Lower leg skin (tissue), 4 donors: ENCODE results near the gene ITPKB. TPM values are rescaled to one million over a fixed set of nuclear protein-coding genes. Genes with fewer than 3 reads are reported as not detected.

Source experiments
- DNase-seq, 2 donors: peaks; one replicate each; pipeline ENCODE4 v3.0.0-alpha.2; 2019; ENCODE audit warnings: low spot score in 2 of 2
- H3K4me3 ChIP-seq: fragments of 200-600 bp; sonication (generic); 2 replicates; pipeline ENCODE4 v1.5.1; 2017; ENCODE audit warnings: mild to moderate bottlenecking, low read depth; ENCODE audit not compliant: poor library complexity, severe bottlenecking
- CTCF ChIP-seq, 3 donors: fragments of 450-650 bp; IDR thresholded peaks; one replicate each; pipeline ENCODE4 v1.5.1; 2016; ENCODE audit warnings: antibody characterized with exemption in 3 of 3, mild to moderate bottlenecking in 3 of 3, moderate library complexity in 2 of 3
- POLR2A ChIP-seq, 2 donors: fragments of 450-650 bp; IDR thresholded peaks; one replicate each; pipeline ENCODE4 v1.6.1; 2016 to 2017; ENCODE audit warnings: antibody characterized with exemption in 2 of 2, mild to moderate bottlenecking in 1 of 2, moderate library complexity in 1 of 2
- WGBS, 2 donors: methylation state at CpG; one replicate each; pipeline ENCODE4 v1.1.5; 2018; 5-methylcytosine and 5-hydroxymethylcytosine counted together
- intact Hi-C: fragments of 100-400 bp; cut with DNase I; formaldehyde crosslinking; loops from one replicate; pipeline ENCODE4 v1.15.0; 2023; ENCODE audit warnings: low total_unique reads
- total RNA-seq, 4 donors: library from RNA; depleted of rRNA; stranded (reverse); fragments of >200 nt; gene quantifications; one replicate each; pipeline ENCODE4 v1.1.0, GENCODE V29; 2016

ITPKB gene
- total RNA-seq, 4 donors from 2014 or later = 39.3 to 57.2 (median 44.1) TPM

- intact Hi-C loops = no loop called here
- no peak overlapping the region for H3K4me3 ChIP-seq
- DNase-seq = peak; percentile 94 to 97
- WGBS, 2 donors = 3 to 6% methylated on average over 13 of the region's 13 CpGs
- TF ChIP-seq POLR2A (IDR thresholded peaks at IDR 0.05) = no peak
- no peak for TF ChIP-seq CTCF (IDR thresholded peaks at IDR 0.05)
Measured at GRCh38 chr1:226662642-226663326, 76.3 kb downstream of the ITPKB start.

GRCh38 chr1:226661965-226662364, 77.1 kb downstream of the ITPKB start:
- TF ChIP-seq POLR2A (IDR thresholded peaks at IDR 0.05) = no peak
- no peak for TF ChIP-seq CTCF (IDR thresholded peaks at IDR 0.05)
- 10 to 23% methylated on average over 6 of the region's 6 CpGs for WGBS, 2 donors
- no peak for DNase-seq
- H3K4me3 ChIP-seq = no peak overlapping the region
- intact Hi-C loops = no loop called here

- H3K4me3 ChIP-seq = no peak overlapping the region
- WGBS, 2 donors = 38 to 64% methylated on average over 2 of the region's 2 CpGs
- TF ChIP-seq POLR2A (IDR thresholded peaks at IDR 0.05) (no peak), CTCF (IDR thresholded peaks at IDR 0.05) (no peak)
- intact Hi-C loops = no loop called here
- DNase-seq = no peak
Measured at GRCh38 chr1:226661271-226661670, 77.8 kb downstream of the ITPKB start.

- WGBS, 2 donors = 46% methylated on average over 17 of the region's 17 CpGs
- DNase-seq = no peak
- TF ChIP-seq CTCF (IDR thresholded peaks at IDR 0.05) (no peak), POLR2A (IDR thresholded peaks at IDR 0.05) (no peak)
- no peak overlapping the region for H3K4me3 ChIP-seq
- intact Hi-C loops = no loop called here
Measured at GRCh38 chr1:226660410-226661182, 78.5 kb downstream of the ITPKB start.

GRCh38 chr1:226659641-226660040, 79.4 kb downstream of the ITPKB start:
- TF ChIP-seq CTCF (IDR thresholded peaks at IDR 0.05) = no peak
- no peak for TF ChIP-seq POLR2A (IDR thresholded peaks at IDR 0.05)
- DNase-seq = no peak
- WGBS, 2 donors = 84 to 89% methylated on average over 2 to 5 of the region's 5 CpGs
- H3K4me3 ChIP-seq = no peak overlapping the region
- intact Hi-C loops = no loop called here
